ENCODE results near the gene APOB. TPM values are rescaled to one million over a fixed set of nuclear protein-coding genes. Genes with fewer than 3 reads are reported as not detected.

APOB gene
- total RNA-seq, 4 donors from 2014 or later = 0.11 to 0.13 TPM; not detected in 2

DNA sequence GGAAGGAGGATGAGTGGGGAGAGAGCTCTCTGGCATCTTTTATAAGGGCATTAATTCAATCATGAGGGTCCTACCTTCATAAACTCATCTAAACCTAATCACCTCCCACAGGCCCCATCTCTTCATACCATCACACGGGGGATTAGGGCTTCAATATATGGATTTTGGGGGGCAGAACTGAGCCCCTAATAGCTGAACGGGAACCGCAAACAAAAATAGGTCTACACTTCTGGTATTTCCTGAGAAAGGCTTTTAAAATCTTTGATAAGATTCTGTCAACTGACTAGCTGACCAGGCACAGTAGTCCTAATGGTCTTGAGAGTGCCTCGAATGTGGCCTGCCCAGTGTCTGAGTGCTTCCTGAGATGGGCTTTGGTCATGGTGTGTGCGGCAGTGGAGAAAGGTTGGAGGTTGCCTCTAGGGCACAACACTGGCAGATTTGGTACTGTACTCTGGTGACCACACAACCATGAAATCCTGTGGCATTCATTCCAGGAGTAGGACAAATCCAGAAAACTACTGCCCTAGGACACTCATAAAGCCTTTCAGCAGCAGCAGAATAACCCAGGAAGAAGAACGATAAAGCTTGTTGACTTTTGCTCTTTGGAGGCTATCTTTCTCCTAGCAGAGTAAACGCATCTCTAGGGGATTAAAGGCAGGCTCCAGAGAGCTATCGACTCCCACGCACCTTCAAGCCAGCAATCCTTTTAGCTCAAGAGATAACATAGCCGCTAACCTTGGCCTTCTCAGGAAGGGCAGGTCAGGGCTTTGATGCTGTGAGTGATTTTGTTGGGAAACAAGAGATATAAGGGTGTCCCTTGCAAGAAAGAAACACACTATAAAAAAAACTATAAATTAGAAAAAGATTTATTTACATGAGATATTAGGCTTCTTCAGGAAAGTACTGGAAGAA lies 12.3 kb upstream of the APOB start:
- Histone ChIP-seq H3K4me1 (no peaks in the 10 kb centered on the region), H3K4me3 (replicated peaks in 1 of 3) (no peak overlapping the region), H3K27me3 (no peaks in the 10 kb centered on the region), H3K27ac (no peak overlapping the region), H3K36me3 (no peaks in the 10 kb centered on the region), H3K9me3 (no peaks in the 10 kb centered on the region)
- no peak for DNase-seq
- intact Hi-C loops (cut with DNase I) = no loop called here
- TF ChIP-seq, protein P1, sequence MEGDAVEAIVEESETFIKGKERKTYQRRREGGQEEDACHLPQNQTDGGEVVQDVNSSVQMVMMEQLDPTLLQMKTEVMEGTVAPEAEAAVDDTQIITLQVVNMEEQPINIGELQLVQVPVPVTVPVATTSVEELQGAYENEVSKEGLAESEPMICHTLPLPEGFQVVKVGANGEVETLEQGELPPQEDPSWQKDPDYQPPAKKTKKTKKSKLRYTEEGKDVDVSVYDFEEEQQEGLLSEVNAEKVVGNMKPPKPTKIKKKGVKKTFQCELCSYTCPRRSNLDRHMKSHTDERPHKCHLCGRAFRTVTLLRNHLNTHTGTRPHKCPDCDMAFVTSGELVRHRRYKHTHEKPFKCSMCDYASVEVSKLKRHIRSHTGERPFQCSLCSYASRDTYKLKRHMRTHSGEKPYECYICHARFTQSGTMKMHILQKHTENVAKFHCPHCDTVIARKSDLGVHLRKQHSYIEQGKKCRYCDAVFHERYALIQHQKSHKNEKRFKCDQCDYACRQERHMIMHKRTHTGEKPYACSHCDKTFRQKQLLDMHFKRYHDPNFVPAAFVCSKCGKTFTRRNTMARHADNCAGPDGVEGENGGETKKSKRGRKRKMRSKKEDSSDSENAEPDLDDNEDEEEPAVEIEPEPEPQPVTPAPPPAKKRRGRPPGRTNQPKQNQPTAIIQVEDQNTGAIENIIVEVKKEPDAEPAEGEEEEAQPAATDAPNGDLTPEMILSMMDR (IDR thresholded peaks at IDR 0.05) = no peak
- TF ChIP-seq POLR2A (IDR thresholded peaks at IDR 0.05) = no peak
- WGBS, 2 donors = 53 to 65% methylated on average over 10 of the region's 10 CpGs

GRCh38 chr2:21055451-21055850 lies 11.6 kb upstream of the APOB start:
- no peak for DNase-seq
- Histone ChIP-seq H3K4me1 (no peaks in the 10 kb centered on the region), H3K36me3 (no peaks in the 10 kb centered on the region), H3K4me3 (replicated peaks in 1 of 3) (no peak overlapping the region), H3K9me3 (no peaks in the 10 kb centered on the region), H3K27me3 (no peaks in the 10 kb centered on the region), H3K27ac (no peak overlapping the region)
- 65 to 71% methylated on average over 3 of the region's 3 CpGs for WGBS, 2 donors
- TF ChIP-seq POLR2A (IDR thresholded peaks at IDR 0.05) = no peak
- TF ChIP-seq, protein P1 (IDR thresholded peaks at IDR 0.05) = no peak
- intact Hi-C loops (cut with DNase I) = no loop called here

DNA sequence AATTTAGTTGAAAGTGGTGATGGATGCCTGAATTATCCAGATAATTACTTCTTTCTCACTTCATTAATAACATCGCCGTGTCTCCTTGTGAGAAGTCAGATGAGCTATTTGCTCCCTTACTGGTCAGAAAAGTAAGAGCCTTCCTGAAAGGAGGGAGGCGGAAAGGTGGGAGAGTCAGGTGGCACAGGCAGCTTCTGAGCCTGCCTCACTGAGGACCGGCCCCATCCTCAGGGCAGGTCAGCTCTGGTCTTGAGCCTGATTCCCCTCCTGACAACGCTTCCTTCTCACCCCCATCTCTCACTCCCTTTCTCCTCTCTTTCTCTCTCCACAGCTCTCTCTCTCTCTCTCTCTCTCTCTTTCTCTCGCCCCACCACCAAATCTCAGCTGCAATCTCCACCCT lies 10.1 kb upstream of the APOB start:
- DNase-seq = no peak
- Histone ChIP-seq H3K4me1 (no peaks in the 10 kb centered on the region), H3K4me3 (replicated peaks in 1 of 3) (no peak overlapping the region), H3K36me3 (no peaks in the 10 kb centered on the region), H3K9me3 (no peaks in the 10 kb centered on the region), H3K27ac (no peak overlapping the region), H3K27me3 (no peaks in the 10 kb centered on the region)
- intact Hi-C loops (cut with DNase I) = no loop called here
- WGBS, 2 donors = 86 to 94% methylated on average over 6 of the region's 6 CpGs
- TF ChIP-seq, protein P1 (IDR thresholded peaks at IDR 0.05) = no peak
- no peak for TF ChIP-seq POLR2A (IDR thresholded peaks at IDR 0.05)

DNA sequence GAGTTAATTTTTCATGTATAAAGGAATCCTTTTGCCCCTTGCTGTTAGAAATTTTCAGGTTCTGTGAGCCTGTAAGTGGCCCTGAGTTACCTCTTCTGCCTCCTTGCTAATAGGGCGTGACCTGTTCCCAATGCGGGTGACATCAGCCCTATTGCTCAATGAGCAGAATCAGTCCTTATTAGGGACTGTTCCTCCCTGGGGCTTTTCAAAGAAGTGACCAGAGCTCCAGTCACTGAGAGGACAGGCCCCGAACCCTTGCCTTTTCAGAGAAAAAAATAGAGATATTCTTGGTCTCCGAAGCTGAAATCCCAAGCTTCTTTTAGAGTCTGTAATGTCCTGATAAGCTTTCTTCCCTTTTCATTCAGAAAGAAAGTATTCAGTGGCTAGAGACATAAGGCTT lies 8.2 kb upstream of the APOB start:
- Histone ChIP-seq H3K4me1 (no peaks in the 10 kb centered on the region), H3K4me3 (replicated peaks in 1 of 3) (no peak overlapping the region), H3K27me3 (no peaks in the 10 kb centered on the region), H3K27ac (no peak overlapping the region), H3K9me3 (no peaks in the 10 kb centered on the region), H3K36me3 (no peaks in the 10 kb centered on the region)
- WGBS, 2 donors = 39 to 52% methylated on average over 4 of the region's 4 CpGs
- TF ChIP-seq, protein P1 (IDR thresholded peaks at IDR 0.05) = no peak
- no peak for TF ChIP-seq POLR2A (IDR thresholded peaks at IDR 0.05)
- intact Hi-C loops (cut with DNase I) = no loop called here
- peak; percentile 7 to 14 for DNase-seq

GRCh38 chr2:21050164-21050563 lies 6.3 kb upstream of the APOB start:
- intact Hi-C loops (cut with DNase I) = no loop called here
- Histone ChIP-seq H3K27ac (no peak overlapping the region), H3K4me1 (no peaks in the 10 kb centered on the region), H3K36me3 (no peaks in the 10 kb centered on the region), H3K4me3 (replicated peaks in 1 of 3) (no peak overlapping the region), H3K9me3 (no peaks in the 10 kb centered on the region), H3K27me3 (no peaks in the 10 kb centered on the region)
- TF ChIP-seq, protein P1 (IDR thresholded peaks at IDR 0.05) = no peak
- no peak for DNase-seq
